ENCODE measurements around the gene AAK1.
"Not testable (repeated sequence)": the region's sequence is repeated elsewhere in the genome, so short reads cannot be mapped to it uniquely, and the experiment has no call there.

AAK1 gene

DNA sequence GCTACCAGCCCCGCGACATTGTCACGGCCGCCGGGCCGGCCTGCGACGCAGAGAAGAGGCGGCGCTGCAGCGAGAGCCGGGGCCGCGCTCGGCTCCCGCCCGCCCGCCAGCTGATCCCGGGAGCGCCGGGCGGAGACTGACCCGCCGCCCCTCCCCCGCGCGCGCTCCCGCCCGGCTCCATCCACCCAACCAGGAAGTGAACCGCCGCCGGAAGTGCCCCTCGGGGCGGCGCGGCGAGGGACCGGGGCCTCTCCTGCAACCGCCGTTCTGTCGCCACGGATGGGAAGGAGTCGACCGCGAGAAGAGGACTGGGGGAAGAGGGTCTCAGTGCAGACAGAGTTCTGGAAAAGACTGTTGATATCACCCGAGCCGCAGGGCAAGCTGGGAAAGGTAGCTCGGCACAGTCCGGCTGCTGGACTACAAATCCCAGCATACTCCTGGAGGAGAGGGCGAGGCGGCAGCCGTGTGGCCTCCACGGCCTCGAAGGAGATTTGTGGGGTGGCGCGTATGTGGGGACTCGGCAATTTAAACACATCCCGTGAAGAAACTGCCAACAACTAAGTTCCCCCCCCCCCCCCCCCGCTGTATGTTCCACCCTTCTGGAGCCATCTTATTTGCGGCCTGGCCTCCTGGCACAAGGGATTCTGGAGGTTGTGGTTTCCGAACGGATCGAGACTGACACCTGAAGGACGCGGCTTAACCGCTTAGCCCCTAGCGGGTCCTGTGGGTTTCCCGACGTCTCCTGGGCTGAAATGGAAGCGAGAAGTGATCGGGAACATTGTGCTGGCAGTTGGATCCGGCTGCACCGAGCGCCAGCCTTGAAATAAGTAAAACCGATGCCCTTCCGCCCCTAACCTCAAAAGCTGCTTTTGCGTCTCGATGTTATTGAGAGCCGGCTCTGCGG, at the start of gene AAK1:
TSS of gene AAK1 (minus strand) at position 138 of the 904 bp plus-strand sequence. CDS start 699 bp downstream, outside the sequence.
- peak; percentile 76 to 84 for DNase-seq

DNA sequence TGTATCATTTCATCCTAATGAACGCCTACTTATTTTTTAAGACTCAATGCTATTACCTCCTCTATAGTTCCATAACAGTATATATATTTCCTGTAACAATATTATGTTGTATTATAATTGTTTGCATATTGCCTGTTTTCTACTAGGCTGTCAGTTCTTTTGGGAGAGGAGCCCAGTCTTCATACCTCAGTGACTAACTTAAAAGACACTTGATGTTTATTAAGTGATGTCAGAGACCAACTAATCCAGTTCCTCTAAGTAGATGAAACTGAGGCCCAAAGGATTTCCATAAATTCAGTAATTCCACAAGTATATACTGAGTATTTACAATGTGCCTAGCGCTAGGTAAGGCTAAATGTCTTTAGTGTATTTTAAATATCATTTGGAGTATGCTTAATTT, 48.9 kb upstream of the AAK1 start:
- no peak for DNase-seq

- DNase-seq, result no peak
Measured at GRCh38 chr2:69689969-69690368, 46.4 kb upstream of the AAK1 start.

GRCh38 chr2:69689466-69689865, 45.9 kb upstream of the AAK1 start:
- no peak for DNase-seq

DNA sequence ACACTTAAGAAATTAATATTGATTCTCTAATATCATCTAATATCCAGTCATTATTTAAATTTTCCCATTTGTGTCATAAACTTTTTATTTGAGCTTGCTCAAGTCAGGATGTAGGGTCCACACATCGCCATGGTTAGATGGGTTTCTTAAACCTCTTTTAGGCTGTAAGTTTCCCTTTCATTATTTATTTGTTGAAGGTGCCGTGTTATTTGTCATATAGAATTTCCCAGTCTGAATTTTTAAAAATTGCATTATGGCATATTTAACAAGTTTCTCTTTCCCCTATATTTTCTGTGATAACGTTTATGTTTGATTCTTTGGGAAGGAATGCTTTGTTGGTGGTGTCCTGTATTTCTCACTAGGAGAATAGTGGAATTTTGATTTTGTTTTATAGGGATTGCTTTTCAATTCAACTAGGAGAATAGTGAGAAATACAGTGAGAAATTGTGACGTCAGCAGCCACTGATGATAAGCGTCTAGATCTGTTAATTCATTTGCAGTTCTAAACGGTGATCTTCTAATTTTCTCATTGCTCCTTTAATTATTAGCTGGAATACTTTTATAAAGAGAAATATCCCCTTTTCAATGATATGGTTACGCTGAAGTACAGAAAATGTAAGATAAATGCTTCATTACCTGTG, 44.6 kb upstream of the AAK1 start:
- no peak for DNase-seq

- no peak for DNase-seq
Measured at GRCh38 chr2:69686813-69687212, 43.3 kb upstream of the AAK1 start.

DNA sequence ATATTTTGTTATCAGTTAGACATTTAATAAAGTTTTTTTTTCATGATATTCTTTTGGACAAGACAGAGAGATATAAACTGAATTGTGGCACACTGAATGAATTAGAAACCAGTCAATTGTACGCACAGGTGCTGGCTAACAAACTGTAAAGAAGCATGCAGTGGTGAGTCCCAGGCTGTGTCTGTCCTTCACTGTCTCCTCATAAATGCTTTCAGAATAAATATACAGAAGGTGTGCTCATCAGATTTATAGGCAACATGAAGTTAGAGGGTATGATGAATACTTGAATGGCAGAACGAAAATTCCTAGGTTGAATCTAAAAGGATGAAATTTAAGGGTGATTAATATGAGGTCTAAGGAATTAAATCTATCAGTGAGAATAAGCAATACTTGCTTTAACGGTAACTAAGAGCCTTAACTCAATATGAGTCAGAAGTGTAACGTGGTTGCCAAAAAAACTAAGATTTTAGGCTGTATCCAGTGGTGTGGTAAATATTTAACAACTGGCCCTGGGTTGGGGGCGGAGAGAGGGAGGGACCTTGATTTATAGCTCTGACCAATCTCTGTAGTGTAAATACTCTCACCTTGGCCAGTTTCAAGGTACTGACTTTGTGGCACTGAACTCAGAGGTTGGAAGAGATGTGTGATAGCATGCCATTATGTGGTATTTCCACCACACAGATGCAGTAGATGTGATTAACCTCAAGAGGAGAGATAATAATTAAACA, 41.9 kb upstream of the AAK1 start:
- DNase-seq, result no peak

DNA sequence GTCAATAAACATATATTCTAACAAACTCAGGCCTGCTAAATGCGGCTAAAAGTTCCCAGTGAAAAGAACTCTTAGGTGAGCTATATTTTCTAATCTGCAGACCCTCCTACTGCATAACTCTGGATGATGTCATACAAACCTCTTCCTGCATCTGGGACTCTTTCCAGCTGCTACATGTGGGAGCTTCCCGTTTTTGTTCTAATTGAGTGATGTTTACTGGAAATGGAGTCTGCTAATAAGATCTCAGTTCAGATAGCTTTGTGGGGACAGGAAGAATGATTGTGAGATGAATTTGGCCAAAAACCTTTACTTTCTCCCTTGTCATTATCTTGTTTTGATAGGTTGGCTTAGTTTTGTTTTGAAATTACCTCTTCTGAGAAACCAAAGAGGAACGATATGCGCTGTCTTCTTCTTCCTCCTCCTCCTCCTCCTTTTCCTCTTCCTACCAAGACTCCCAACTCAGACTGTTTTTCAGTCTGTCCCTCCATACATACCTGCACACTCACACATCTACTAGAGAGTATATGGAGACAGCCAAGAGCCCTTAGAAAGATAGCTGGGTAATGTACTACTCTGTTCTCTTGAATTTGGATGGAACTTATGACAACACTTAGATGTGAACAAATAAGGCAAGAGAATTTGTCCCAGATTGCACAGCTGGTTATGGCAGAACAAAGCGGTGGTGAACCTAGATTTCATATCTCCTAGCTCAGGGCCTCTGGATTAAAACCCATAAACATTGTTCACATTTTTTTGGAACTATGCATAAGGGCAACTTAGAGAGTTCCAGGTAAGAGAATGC, 39.8 kb upstream of the AAK1 start:
- peak; percentile 85 to 90 for DNase-seq

GRCh38 chr2:69682525-69682924, 39.0 kb upstream of the AAK1 start:
- DNase-seq, result no peak

- DNase-seq, result peak; percentile 29 to 44
Measured at GRCh38 chr2:69680001-69680675, 36.6 kb upstream of the AAK1 start.

- no peak for DNase-seq
Measured at GRCh38 chr2:69677914-69678313, 34.4 kb upstream of the AAK1 start.

DNA sequence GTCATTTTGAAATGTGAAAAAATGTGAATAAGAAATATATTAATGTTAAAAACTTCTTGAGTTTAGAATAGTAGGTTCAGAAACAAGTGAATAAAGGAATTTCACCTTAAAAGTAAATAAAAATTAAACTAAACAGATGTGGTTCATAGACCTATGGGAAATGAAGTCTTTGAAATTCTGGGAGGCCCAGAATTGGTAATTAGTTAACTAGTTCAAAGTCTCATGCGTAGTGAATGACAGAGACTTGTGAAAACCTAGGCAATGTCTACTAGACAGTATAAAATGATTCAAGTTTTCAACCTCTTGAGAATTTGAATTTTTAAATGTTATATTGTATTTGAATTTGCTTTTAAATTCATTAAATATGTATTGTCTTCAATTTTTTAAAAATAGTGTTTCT, 32.6 kb upstream of the AAK1 start:
- DNase-seq, result no peak

DNA sequence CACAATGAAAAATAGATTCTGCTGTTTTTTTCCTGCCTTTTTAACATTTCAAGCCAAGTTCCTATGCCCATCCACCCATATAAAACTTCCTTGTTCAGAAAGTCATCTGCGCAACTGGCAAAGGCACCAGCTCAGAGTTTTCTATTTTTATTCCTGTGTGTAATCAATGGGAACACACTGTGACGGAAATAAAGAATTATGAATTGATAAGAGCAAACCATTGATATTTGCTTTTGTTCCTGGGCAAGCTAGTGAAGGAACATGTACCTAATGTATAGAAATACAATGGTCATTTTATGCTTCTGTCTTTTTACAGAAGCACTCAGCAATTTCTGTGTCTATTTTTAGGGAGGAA, 30.8 kb upstream of the AAK1 start:
- no peak for DNase-seq

GRCh38 chr2:69673098-69673497, 29.6 kb upstream of the AAK1 start:
- not testable (repeated sequence) for DNase-seq

- no peak for DNase-seq
Measured at GRCh38 chr2:69669666-69670065, 26.1 kb upstream of the AAK1 start.

- no peak for DNase-seq
Measured at GRCh38 chr2:69668598-69668997, 25.1 kb upstream of the AAK1 start.

- no peak for DNase-seq
Measured at GRCh38 chr2:69667805-69668382, 24.4 kb upstream of the AAK1 start.

- no peak for DNase-seq
Measured at GRCh38 chr2:69665152-69665551, 21.6 kb upstream of the AAK1 start.

DNA sequence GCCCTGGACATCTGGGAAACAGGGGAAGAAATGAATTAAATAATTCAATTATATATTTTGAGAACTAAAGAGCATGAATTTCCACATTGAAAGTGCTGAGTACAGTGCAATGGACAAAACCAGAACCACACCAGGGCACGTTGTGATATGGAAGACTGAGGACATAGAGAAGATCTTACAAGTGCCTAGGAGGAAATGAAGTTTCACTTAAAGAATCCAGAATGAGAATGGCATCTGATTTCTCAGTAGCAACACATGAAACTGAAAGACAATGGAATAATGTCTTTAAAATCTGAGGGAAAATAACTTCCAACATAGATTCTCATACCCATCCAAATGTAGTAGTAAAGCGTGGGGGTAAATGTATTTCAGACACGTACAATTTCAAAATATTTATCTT, 20.3 kb upstream of the AAK1 start:
- no peak for DNase-seq

- DNase-seq, result not testable (repeated sequence)
Measured at GRCh38 chr2:69662547-69662946, 19.0 kb upstream of the AAK1 start.

DNA sequence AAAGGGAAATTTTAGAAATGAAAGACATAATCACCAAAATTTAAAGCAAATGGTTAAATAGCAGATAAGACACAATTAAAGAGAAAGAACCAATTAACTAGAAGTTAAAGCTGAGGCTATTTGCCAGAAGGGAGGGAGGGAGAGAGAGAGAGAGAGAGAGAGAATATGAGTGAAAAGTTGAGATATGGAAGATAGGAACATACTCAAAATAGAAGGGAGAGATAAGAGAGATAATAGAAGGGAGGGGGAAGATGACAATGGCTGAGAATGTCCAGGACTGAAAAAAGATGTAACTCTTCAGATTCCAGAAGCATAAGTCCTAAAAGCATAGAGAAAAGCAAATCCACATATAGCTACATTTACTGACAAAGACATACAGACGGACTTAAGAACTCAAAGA, 17.1 kb upstream of the AAK1 start:
- DNase-seq, result no peak

DNA sequence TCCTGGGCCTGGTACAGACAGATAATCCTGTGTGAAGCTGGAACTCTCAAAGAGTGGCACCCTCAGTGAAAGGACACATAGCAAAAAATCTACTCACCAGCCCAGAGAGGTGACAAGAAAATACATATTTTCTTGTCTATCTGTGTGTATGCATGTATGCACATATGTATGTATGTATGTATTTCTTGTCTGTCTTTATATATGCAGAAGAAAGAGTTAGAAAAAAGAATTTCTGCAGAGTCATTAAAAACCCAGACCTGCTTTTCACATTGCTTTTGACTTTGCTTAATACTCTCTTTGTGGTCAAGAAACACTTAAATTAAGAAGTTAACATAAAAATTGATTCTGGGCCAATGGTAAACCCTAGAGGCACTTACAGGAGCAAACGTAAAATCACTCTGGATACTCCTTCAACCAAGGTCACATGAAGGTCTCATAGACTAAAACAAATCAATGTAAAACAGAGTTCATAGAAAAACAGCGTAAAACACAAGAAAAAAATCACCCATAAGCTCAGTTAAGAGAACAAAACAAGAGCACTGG, 16.5 kb upstream of the AAK1 start:
- DNase-seq, result no peak
